GM19351 (cell line): ENCODE data around the gene DSCAML1.
"Not testable (repeated sequence)": the region's sequence is repeated elsewhere in the genome, so short reads cannot be mapped to it uniquely, and the experiment has no call there.

Experiments used
- ATAC-seq: cut with Tn5 transposase; IDR thresholded peaks from one replicate; pipeline ENCODE4 v1.9.1; 2021; ENCODE audit warnings: mild to moderate bottlenecking, moderate library complexity; ENCODE audit not compliant: unreplicated experiment

DSCAML1 gene

GRCh38 chr11:117766026-117766425 lies 31.0 kb downstream of the DSCAML1 start:
- no peak for ATAC-seq

- no peak for ATAC-seq
These were observed 31.9 kb downstream of the DSCAML1 start for GRCh38 chr11:117765068-117765467.

GRCh38 chr11:117763465-117763864 lies 33.6 kb downstream of the DSCAML1 start:
- not testable (repeated sequence) for ATAC-seq

GRCh38 chr11:117761993-117762392 lies 35.0 kb downstream of the DSCAML1 start:
- ATAC-seq, result no peak

- ATAC-seq, result no peak
These were observed 37.7 kb downstream of the DSCAML1 start for GRCh38 chr11:117759305-117759704.

- no peak for ATAC-seq
These were observed 43.0 kb downstream of the DSCAML1 start for GRCh38 chr11:117754030-117754429.

- ATAC-seq, result no peak
These were observed 44.2 kb downstream of the DSCAML1 start for GRCh38 chr11:117752721-117753237.

GRCh38 chr11:117752071-117752470 lies 44.9 kb downstream of the DSCAML1 start:
- ATAC-seq, result no peak

- no peak for ATAC-seq
These were observed 45.9 kb downstream of the DSCAML1 start for GRCh38 chr11:117750916-117751662.

- ATAC-seq, result no peak
These were observed 46.7 kb downstream of the DSCAML1 start for GRCh38 chr11:117750357-117750756.

GRCh38 chr11:117749541-117749910 lies 47.5 kb downstream of the DSCAML1 start:
- no peak for ATAC-seq

GRCh38 chr11:117748771-117749540 lies 48.1 kb downstream of the DSCAML1 start:
- no peak for ATAC-seq

GRCh38 chr11:117747892-117748291 lies 49.1 kb downstream of the DSCAML1 start:
- ATAC-seq, result no peak

GRCh38 chr11:117745346-117745745 lies 51.7 kb downstream of the DSCAML1 start:
- no peak for ATAC-seq

GRCh38 chr11:117744471-117745150 lies 52.4 kb downstream of the DSCAML1 start:
- no peak for ATAC-seq

GRCh38 chr11:117743121-117743815 lies 53.7 kb downstream of the DSCAML1 start:
- ATAC-seq, result no peak

- no peak for ATAC-seq
These were observed 58.6 kb downstream of the DSCAML1 start for GRCh38 chr11:117738246-117738957.

- ATAC-seq, result no peak
These were observed 61.6 kb downstream of the DSCAML1 start for GRCh38 chr11:117735350-117735977.

- ATAC-seq, result no peak
These were observed 62.4 kb downstream of the DSCAML1 start for GRCh38 chr11:117734601-117735024.

- no peak for ATAC-seq
These were observed 63.7 kb downstream of the DSCAML1 start for GRCh38 chr11:117733316-117733715.
